HG03280 (cell line): ENCODE data around the gene PHF21A.

ENCODE experiments used
- ATAC-seq: cut with Tn5 transposase; IDR thresholded peaks from one replicate; pipeline ENCODE4 v1.9.1; 2021; ENCODE audit warnings: mild to moderate bottlenecking, moderate library complexity; ENCODE audit not compliant: unreplicated experiment

Gene PHF21A

GRCh38 chr11:46121301-46121723 is at the start of gene PHF21A:
TSS of gene PHF21A (minus strand) at chr11:46121454. CDS start at chr11:46084219, 37,235 bp downstream.
- ATAC-seq: peak; percentile 47

GRCh38 chr11:46170797-46171196 is 49.5 kb upstream of the PHF21A start:
- no peak for ATAC-seq

DNA sequence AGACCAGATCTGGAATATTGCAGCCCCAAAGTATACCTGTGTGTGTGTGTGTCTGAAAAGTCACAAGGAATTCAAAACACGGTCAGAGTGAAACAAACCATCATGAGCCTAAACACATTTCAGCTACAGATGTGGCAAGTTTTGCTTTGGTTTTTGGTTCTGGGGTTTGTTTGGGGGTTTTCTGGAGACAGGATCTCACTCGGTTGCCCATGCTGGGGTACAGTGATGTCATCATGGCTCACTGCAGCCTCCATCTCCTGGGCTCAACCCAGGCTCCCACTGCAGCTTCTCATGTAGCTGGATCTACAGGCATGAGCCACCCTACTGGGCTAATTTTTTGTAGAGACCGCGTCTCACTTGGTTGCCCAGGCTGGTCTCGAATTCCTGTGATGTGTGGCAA is 41.4 kb upstream of the PHF21A start:
- ATAC-seq: no peak

DNA sequence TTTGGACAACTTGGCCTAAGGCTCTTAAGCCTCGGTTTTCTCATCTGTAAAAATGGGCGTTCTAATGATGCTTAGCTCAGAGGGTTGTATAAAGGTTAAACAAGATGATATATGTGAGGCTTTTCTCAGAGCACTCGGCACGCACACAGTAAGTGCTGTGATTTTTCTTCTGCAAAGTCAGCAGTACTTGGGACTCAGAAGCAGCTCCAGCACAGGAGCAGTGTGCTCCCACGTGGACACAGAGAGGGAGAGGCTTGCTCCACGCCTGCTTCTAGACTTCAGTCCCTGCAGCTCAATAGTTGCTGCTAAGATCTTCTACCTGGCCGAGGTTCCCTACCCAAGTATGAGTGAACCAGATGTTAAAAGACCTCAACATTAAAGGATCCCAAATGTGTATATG is 39.9 kb upstream of the PHF21A start:
- no peak for ATAC-seq

- ATAC-seq: no peak
These were observed 38.8 kb upstream of the PHF21A start for GRCh38 chr11:46160100-46160499.

DNA sequence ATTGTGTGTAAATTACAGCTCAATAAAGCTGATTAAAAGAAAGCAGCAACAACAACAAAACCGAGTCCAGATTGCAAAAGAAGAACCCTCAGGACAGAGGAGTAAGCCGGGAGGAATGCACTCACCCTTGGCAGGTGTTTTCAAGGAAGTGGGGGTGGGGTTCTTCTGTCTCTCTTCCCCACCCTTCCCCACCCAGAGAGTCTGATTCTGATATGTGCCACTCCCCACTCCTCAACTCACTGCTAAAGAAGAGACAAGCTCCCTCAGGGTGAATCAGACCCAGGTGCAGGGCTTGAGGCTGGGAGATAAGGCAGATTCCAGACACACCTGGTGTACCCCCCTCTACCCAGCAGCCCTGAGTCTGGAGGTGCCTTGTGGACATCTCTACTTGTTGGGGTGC is 38.4 kb upstream of the PHF21A start:
- no peak for ATAC-seq

DNA sequence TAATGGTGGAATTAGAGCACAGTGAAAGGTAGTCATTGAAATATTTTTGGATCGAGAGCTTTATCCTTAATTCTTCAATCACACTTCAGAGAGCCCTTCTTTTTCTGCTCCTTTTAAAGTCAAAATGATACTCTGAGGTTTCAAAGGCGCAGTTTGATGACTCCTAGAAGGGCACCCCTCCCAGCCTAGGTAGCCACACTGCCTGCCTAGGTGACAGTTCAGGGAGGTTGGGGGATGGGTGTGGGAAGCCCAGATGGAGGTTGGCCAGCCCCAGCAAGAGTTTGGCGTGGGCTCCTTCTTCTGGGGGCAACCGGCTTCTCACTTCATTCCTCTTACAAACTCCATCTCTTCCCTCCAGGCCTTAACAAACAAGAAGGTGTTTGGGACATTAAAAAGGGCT is 28.6 kb upstream of the PHF21A start:
- ATAC-seq: no peak

DNA sequence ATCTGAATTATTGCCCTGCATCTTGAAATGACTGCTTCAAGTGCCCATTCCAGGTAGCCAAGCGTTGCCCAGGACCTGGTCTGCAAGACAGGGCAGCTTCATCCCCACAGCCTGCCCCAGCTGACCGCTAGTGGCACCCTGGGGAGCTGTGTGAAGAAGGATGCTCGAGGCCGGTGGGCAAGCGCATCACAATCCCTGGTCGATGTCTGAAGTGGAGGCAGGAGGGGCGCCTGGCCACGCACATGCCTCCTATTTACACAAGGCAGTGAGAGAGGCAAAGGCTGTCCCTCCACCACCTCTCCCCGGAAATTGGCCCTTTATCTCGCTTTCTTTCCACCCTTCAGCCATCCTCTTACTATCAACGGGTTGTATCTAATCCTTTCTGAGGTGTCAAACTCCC is 28.1 kb upstream of the PHF21A start:
- ATAC-seq: no peak

DNA sequence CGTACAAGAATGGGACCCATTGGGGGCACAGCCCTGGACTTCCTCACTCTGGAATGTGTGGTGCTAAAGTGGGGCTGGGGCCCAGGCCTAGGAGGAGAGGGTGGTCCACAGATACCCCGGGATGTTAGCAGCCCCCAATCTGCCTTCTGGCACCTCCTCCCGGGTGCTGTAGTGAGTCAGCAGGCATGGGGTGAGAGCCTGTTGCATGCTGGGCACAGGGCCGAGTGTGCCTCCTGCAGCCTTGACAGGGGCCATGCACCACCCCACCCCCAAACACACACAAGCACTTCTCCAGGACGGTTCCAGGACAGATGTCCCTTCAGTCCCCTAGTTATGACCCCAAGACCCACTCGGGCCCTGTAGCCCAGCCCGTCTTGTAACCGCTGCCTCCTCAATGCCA is 23.5 kb upstream of the PHF21A start:
- no peak for ATAC-seq

DNA sequence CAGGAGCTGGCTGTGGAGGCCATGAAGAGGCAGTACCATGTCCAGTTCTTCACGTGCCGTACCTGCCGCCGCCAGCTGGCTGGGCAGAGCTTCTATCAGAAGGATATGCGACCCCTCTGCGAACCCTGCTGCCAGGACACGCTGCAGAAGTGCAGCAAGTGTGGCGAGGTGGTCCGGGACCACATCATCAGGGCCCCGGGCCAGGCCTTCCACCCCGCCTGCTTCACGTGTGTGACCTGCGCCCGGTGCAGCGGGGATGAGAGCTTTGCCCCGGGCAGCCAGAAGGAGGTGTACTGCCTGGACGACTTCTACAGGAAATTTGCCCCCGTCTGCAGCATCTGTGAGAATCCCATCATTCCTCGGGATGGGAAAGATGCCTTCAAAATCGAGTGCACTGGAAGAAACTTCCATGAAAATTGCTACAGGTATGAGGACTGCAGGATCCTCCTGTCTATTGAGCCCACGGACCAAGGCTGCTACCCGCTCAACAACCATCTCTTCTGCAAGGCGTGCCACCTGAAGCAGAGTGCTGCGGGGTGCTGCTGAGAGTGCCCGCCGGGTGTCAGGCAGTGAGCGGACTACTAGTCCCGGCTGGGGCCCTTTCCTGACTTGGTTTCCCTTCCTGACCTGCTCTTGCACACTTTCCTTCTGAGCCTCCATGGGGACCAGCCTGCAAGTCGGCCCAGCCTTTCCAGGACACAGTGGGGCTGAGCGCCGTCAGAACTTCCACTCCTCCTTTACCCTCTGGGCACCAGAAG is 22.0 kb upstream of the PHF21A start:
- ATAC-seq: no peak

DNA sequence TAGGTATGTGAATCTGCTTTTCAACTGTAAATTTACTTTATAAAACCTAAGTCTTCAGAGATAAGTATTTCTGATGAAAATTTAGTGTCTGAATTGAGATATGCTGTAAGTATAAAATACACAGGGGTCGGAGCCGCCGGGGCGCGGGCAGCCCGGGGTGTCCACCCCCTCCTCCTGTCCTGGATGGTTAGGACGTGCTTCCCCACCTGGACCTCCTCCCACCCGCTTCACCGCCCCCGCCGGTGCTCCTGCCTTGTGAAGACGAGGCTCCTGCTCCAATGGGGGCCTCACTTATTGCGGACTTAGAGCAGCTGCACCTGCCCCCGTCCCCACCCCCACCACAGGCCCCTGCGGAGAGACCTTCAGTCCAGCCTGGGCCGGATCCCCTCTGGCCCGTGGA is 21.3 kb upstream of the PHF21A start:
- no peak for ATAC-seq

DNA sequence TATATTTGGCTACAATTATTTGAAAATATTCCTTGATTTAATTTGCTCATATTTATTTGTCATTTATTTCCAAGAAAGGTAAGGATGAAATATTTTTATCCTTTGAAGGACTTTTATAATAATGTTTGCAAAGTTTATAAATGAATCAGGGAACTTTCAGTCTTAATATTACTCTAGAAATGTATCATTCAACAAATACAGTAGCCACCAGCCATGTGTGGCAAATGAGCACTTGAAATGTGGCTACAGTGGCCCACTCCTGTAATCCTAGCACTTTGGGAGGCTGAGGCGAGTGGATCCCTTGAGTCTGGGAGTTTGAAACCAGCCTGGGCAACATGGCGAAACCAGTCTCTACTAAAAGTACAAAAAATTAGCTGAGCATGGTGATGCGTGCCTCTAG is 20.3 kb upstream of the PHF21A start:
- ATAC-seq: no peak

DNA sequence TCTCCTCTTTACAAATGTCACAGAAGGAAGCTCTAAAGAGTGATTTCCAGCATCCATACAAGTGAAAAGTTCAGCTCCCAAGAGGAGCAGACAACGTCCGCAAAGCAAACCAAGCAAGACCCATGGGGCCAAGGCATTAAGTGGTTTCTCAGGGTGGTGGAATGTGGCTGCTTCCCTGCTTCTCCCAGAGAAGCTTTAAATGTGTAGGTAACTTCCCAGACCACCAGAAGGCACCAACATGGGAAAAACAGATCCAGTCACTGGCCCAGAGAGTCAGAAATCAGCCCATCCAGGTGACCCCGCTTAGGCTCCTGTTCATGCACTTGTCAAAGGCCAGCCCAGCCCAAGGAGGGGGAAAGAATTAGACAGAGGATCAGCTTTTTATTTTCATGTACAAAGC is 13.3 kb upstream of the PHF21A start:
- ATAC-seq: no peak

GRCh38 chr11:46134061-46134460 is 12.8 kb upstream of the PHF21A start:
- no peak for ATAC-seq

DNA sequence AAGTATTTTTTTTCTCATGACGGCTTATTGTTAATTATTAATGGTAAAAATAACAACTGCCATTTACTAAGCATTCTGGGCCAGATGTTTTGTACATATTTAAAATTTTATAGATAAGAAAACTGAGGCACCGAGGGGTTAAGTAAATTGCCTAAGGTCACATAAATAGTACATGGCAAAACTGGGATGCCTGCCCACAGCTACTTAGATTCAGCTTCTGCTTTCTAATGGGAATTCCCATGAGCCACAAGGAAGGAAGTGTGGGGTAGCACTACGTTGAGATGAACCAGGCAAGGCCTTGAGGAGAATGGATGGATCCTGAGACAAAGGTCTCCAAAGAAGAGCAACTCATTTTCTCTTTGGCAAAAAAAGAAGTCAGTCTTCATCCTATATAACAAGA is 11.9 kb upstream of the PHF21A start:
- ATAC-seq: no peak

DNA sequence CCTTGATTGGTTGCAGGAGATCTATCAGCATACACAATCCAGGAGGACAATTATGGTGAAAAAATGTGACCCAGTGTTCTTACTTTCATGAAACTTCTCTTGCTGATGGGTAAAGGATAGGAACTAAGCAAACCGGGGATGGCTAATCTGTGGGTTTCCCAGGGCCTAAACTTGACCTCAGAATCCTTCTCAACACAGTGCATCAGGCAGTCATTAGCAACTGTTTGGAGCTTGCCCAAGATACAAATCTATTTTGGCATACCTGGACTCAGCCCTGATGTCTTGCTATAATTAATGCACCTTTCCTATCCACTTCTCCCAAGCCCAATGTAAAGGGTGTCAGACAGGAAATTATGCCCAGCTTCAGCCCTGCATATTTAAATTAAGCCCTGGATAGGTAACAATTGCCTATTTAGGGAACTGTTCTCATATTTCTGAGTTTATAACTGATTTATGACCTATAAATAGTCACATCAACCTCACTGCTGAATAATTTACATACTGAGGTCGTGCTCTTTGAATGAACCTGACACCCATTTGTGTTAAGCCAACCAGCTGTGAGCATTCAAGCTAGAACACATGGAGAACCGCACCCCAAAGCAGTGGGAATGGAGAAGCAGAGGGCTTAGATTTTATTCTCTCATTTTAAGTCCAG is 9.2 kb upstream of the PHF21A start:
- ATAC-seq: no peak

GRCh38 chr11:46129133-46129532 is 7.9 kb upstream of the PHF21A start:
- no peak for ATAC-seq

DNA sequence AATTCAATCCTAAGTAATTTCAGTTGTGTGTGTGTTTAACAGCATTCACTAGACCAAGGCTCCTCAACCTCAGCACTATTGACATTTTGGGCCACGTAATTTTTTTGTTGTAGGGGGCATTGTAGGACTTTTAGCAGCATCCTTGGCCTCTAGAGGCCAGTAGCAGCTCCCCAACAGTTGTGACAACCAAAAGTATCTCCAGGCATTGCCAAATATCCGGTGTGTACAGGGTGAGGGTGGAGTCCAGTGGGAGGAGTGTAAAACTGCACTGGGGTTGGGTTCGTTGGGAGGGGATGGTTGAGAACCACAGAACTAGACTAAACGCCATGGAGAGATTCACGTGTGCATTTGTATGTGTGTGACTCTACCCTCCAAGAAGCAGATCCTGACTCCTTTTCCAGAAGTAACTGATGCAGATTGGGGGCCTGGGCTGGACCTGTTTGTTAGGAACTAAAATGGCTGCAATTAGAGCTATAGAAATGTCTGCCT is 5.9 kb upstream of the PHF21A start:
- ATAC-seq: peak; percentile 59

GRCh38 chr11:46125284-46125683 is 4.0 kb upstream of the PHF21A start:
- ATAC-seq: no peak

GRCh38 chr11:46122945-46123715 is 1.9 kb upstream of the PHF21A start:
- no peak for ATAC-seq

GRCh38 chr11:46121724-46122477 is 647 bp upstream of the PHF21A start:
- peak; percentile 47 for ATAC-seq
